HepG2 (cell line): Measurements from ENCODE around the gene NEURL2. TPM values are rescaled to one million over a fixed set of nuclear protein-coding genes. Genes with fewer than 3 reads are reported as not detected.

Source experiments
- AFF4 ChIP-seq: sonication (generic); formaldehyde crosslinking; IDR thresholded peaks from 2 replicates; pipeline ENCODE4 v1.4.0; 2020; ENCODE audit warnings: missing genetic modification reagents
- GABPA ChIP-seq, 2 experiments: IDR thresholded peaks; 2 replicates each; pipeline ENCODE4 v1.6.1; 2011 to 2016; ENCODE audit warnings: low read depth in 2 of 2, low read length in 1 of 2, missing biosample characterization in 1 of 2, missing genetic modification characterization in 1 of 2
- HMG20B ChIP-seq: conservative IDR thresholded peaks from 2 replicates; pipeline ENCODE4 v1.6.1; 2016; ENCODE audit warnings: missing genetic modification reagents, missing compliant biosample characterization
- KAT2B ChIP-seq: fragments of 150-350 bp; IDR thresholded peaks from 2 replicates; pipeline ENCODE4 v1.6.1; 2014; ENCODE audit warnings: low read depth, low read length, borderline replicate concordance
- KMT2B ChIP-seq: IDR thresholded peaks from 2 replicates; pipeline ENCODE4 v1.6.1; 2016; ENCODE audit warnings: missing genetic modification reagents, missing compliant biosample characterization
- LBX2 ChIP-seq: sonication (generic); formaldehyde crosslinking; IDR thresholded peaks from 2 replicates; pipeline ENCODE4 v1.5.0; 2020; ENCODE audit warnings: missing genetic modification reagents, mild to moderate bottlenecking, borderline replicate concordance
- MNT ChIP-seq: fragments of 450-650 bp; IDR thresholded peaks from 2 replicates; pipeline ENCODE4 v1.6.1; 2016
- SIN3A ChIP-seq: IDR thresholded peaks from 2 replicates; pipeline ENCODE4 v1.6.1; 2011; ENCODE audit warnings: low read depth, mild to moderate bottlenecking, control low read depth, low read length, borderline replicate concordance
- SIN3B ChIP-seq: fragments of 150-350 bp; IDR thresholded peaks from 2 replicates; pipeline ENCODE4 v1.6.1; 2014; ENCODE audit warnings: low read length
- SOX6 ChIP-seq, 2 experiments: fragments of 450-650 bp in 1 of 2; sonication (generic) in 1 of 2; formaldehyde crosslinking in 1 of 2; IDR thresholded peaks; 2 replicates each; pipeline versions ENCODE4 v1.4.0 to v1.6.1; 2017 to 2020; ENCODE audit warnings: antibody characterized with exemption in 1 of 2, mild to moderate bottlenecking in 1 of 2, missing genetic modification reagents in 1 of 2
- THAP7 ChIP-seq: sonication (generic); formaldehyde crosslinking; IDR thresholded peaks from 2 replicates; pipeline ENCODE4 v1.8.1; 2023; ENCODE audit warnings: mild to moderate bottlenecking, missing genetic modification reagents
- THRA ChIP-seq: sonication (generic); formaldehyde crosslinking; IDR thresholded peaks from 2 replicates; pipeline ENCODE4 v1.4.0; 2020; ENCODE audit warnings: missing genetic modification reagents, borderline replicate concordance
- ZBTB14 ChIP-seq: sonication (generic); formaldehyde crosslinking; IDR thresholded peaks from 2 replicates; pipeline ENCODE4 v1.4.0; 2020; ENCODE audit warnings: missing genetic modification reagents
- ZFP37 ChIP-seq: sonication (generic); formaldehyde crosslinking; IDR thresholded peaks from 2 replicates; pipeline ENCODE4 v1.4.0; 2020; ENCODE audit warnings: missing genetic modification reagents, borderline replicate concordance
- ZMYM2 ChIP-seq: sonication (generic); formaldehyde crosslinking; IDR thresholded peaks from 2 replicates; pipeline ENCODE4 v1.8.0; 2022; ENCODE audit warnings: mild to moderate bottlenecking, missing genetic modification reagents
- ZNF746 ChIP-seq: sonication (generic); formaldehyde crosslinking; IDR thresholded peaks from 2 replicates; pipeline ENCODE4 v1.8.0; 2022; ENCODE audit warnings: mild to moderate bottlenecking, missing genetic modification reagents
- ZNF816 ChIP-seq: sonication (generic); formaldehyde crosslinking; IDR thresholded peaks from 2 replicates; pipeline ENCODE4 v1.8.0; 2022; ENCODE audit warnings: missing genetic modification reagents, mild to moderate bottlenecking, borderline replicate concordance
- ZSCAN9 ChIP-seq: IDR thresholded peaks from 2 replicates; pipeline ENCODE4 v1.6.1; 2016; ENCODE audit warnings: borderline replicate concordance
- polyA plus RNA-seq, 8 experiments: library from polyadenylated mRNA; depleted of rRNA in 3 of 8; stranded (reverse) in 7 of 8; unstranded in 1 of 8; fragments of >200 nt; fragmentation: Illumina TruSeq in 4 of 8; extraction: Trizol in 4 of 8; gene quantifications; 2 replicates each; pipeline versions ENCODE4 v1.2.1 to v1.2.3, GENCODE V29; 2011 to 2016; ENCODE audit warnings: low read depth in 4 of 8, missing spikeins in 1 of 8, mixed read lengths in 1 of 8; ENCODE audit not compliant: insufficient read depth in 1 of 8
- total RNA-seq, 5 experiments: library from RNA; depleted of rRNA; stranded (reverse); fragments of >200 nt; fragmentation: Illumina TruSeq; extraction: Trizol; gene quantifications; 2 replicates each; pipeline ENCODE4 v1.2.3, GENCODE V29; 2016; ENCODE audit warnings: low read depth in 1 of 5

Gene NEURL2
- total and polyA plus RNA-seq, 2 of the 13 experiments (the other 11 are each of a cell fraction or from before 2014, with no cell fraction given) = 7.2 to 9.7 TPM

GRCh38 chr20:45934586-45935415, 43.8 kb upstream of the NEURL2 start, which contains the start of gene PCIF1 (continued):
- TF ChIP-seq THRA (CRISPR knock-in tag) (peak; percentile 78), ZNF746 (CRISPR knock-in tag) (peak; percentile 93), LBX2 (CRISPR knock-in tag) (peak; percentile 95), KAT2B (no peak), THAP7 (CRISPR knock-in tag) (peak; percentile 100), ZNF816 (CRISPR knock-in tag) (peak; percentile 91), ZSCAN9 (CRISPR knock-in tag) (peak; percentile 97; the same call in 1 of the 2 replicates), ZMYM2 (CRISPR knock-in tag) (no peak), KMT2B (CRISPR knock-in tag) (peak; percentile 58), MNT (peak; percentile 86), SIN3A (peak; percentile 97; the same call in 1 of the 2 replicates), ZBTB14 (CRISPR knock-in tag) (peak; percentile 97), HMG20B (peak; percentile 20; the same call in 1 of the 2 replicates), ZFP37 (CRISPR knock-in tag) (peak; percentile 39; the same call in 1 of the 2 replicates), SIN3B (peak; percentile 67; the same call in 1 of the 2 replicates), GABPA (IDR thresholded peaks at IDR 0.05; ENCODE audit: low read depth, low read length) (no peak; the same call in 1 of the 2 replicates), GABPA (CRISPR knock-in tag; IDR thresholded peaks at IDR 0.05; ENCODE audit: low read depth) (peak; percentile 65; the same call in 1 of the 2 replicates), SOX6 (IDR thresholded peaks at IDR 0.05) (no peak), SOX6 (CRISPR knock-in tag; IDR thresholded peaks at IDR 0.05) (peak; percentile 51; the same call in 1 of the 2 replicates), AFF4 (peak; percentile 98)
